ENCODE results near the gene GMPPA.

- TF ChIP-seq, protein P1, sequence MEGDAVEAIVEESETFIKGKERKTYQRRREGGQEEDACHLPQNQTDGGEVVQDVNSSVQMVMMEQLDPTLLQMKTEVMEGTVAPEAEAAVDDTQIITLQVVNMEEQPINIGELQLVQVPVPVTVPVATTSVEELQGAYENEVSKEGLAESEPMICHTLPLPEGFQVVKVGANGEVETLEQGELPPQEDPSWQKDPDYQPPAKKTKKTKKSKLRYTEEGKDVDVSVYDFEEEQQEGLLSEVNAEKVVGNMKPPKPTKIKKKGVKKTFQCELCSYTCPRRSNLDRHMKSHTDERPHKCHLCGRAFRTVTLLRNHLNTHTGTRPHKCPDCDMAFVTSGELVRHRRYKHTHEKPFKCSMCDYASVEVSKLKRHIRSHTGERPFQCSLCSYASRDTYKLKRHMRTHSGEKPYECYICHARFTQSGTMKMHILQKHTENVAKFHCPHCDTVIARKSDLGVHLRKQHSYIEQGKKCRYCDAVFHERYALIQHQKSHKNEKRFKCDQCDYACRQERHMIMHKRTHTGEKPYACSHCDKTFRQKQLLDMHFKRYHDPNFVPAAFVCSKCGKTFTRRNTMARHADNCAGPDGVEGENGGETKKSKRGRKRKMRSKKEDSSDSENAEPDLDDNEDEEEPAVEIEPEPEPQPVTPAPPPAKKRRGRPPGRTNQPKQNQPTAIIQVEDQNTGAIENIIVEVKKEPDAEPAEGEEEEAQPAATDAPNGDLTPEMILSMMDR (IDR thresholded peaks at IDR 0.05): no peak
- TF ChIP-seq POLR2A (IDR thresholded peaks at IDR 0.05) (no peak), EP300 (IDR thresholded peaks at IDR 0.05) (no peak)
Measured at GRCh38 chr2:219523031-219523671, 24.5 kb downstream of the GMPPA start.
